ENCODE measurements around the gene CNOT1. TPM values are rescaled to one million over a fixed set of nuclear protein-coding genes. Genes with fewer than 3 reads are reported as not detected.
A peak's percentile ranks its signal among the peaks of the same experiment; 100 is the strongest.
"Not testable (repeated sequence)": the region's sequence is repeated elsewhere in the genome, so short reads cannot be mapped to it uniquely, and the experiment has no call there.

The CNOT1 gene
- 100 to 1,000 TPM; 201 to 204 (median 204) TPM for polyA plus RNA-seq (ENCODE audit: insufficient read length in 3 of 3)

DNA sequence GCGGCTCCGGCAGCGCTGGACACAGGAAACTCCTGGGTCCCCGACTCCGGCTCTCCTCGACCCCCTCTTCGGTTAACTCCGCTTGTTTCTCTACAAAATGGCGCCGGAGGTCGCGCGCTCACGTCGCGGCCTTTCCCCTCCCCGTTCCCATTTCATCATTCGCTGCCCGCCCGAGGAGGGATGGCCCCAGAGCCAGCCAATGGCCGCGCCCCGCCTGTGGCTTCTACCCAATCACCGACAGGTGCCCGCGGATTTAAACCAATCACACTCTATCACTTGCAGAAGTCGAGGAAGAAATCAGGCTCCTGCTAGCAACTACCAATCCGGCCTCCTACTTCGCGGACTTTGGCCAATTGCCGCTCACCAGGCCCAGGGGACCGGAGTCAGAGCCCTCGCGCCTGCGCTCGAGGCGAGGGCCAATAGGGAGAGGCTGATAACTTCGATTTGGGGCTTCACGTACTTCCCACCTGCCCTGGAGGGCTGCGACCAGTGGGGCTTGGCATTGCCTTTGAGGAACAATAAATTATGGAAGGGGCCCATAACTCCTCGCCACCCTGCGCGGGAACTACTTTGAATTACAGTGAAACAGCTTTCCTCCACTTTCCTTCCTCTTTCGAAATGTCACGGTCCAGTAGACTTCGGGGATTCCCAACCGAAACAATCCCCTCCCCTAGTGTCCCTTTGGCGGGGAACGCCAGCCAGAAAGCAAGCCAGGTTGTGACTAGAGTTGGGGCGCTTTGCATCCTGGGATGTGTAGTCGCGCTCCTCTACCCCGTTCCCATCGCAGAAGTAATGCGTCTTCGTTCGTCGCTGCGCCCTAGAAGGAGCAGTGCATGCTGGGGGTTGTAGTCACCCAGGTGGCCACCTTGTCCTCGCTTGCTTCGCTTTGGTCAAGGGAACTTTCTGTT is at the start of gene CNOT1:
TSS of gene CNOT1 (minus strand) at position 94 of the 908 bp plus-strand sequence. CDS start 30,489 bp downstream, outside the sequence.
- DNase-seq (ENCODE audit: low read depth in 3 of 3, low spot score in 2 of 3), result peak; percentile 96 to 98 (median 98)

DNA sequence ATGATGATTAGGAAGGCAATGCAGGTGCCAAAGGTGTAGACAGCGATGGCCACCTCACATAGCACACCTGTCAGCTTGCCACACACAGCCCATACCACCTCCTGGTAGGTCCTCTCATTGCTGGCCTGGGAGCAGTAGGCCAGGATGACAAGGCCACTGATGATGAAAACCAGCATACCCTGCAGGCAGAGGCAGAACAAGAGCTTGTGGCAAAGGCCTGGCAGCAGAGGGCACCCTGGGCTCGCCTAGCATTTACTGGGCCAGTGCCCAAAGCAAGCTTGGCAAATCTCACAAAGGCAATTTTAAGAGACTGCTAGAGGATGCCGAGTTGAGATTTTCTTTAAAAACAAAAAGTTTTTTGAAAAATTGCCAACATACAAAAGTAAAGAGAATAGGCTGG is 49.1 kb upstream of the CNOT1 start:
- DNase-seq (ENCODE audit: low read depth in 3 of 3, low spot score in 2 of 3), result no peak

DNA sequence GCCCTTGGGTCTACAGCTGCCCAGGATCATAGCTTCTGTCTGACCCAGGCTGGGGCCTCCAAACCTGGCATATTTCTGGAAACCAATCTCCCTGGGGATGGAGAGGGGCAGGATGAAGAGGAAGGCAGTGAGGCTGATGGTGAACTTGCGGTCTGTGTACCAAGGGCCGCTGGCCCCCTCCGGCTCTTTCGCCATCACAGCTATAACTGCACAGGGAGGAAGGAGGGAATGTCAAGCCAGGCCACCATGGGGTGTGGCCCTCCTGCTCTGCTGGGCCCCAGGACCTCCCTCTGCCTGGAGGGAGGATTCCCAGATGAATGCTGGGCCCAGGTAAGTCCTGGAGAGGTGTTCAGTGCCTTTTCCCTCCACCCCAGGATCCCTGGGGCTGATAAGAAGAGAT is 48.6 kb upstream of the CNOT1 start:
- DNase-seq (ENCODE audit: low read depth in 3 of 3, low spot score in 2 of 3), result no peak

DNA sequence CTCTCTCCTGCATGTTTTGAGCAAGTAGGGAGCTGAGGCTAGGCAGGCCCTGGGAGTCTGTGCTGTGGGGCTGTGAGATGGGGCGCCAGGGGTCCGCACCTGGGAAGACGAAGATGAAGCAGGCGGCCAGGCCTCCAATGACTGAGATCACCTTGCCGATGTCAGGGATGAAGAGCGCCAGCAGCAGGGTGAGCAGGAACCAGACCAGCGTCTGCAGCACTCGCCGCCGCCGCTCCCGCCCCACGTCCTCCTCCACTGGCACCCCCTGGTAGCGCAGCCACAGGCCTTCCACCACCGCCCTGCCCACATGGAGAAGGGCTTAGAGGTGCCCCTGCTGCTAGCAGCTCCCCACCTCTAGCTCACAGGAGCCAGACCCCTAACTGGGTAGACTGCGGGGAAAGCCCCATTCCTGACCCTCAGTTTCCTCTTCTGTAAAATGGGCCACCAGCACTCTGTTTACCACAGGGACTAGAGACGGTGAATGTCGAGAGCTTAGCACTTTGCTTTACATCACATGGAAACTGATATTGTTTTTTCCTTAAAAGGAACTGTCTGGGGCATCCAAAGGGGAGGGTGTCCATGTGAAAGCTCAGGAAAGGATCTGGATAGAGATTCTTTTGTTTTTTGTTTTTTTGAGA is 41.4 kb upstream of the CNOT1 start:
- DNase-seq (ENCODE audit: low read depth in 3 of 3, low spot score in 2 of 3), result no peak

DNA sequence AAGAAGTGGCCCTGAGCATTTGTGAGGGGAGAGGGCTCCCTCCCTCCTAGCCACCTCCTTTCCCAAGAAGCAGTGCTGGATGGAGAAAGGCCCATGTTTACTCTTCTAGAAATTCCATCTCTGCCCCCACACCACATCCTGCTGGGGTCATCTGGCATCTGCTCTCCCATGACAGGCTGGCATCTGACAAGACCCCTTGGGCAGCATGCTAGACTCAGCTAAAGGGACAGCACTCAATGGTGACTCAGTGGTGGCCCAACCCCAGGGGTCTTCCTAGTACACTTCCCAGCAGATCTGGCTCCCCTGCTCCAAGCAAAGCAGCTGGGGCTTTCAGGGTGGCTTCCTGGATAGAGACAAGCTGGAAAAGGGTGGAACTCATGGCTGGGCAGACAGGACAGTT is 40.6 kb upstream of the CNOT1 start:
- no peak for DNase-seq (ENCODE audit: low read depth in 3 of 3, low spot score in 2 of 3)

DNA sequence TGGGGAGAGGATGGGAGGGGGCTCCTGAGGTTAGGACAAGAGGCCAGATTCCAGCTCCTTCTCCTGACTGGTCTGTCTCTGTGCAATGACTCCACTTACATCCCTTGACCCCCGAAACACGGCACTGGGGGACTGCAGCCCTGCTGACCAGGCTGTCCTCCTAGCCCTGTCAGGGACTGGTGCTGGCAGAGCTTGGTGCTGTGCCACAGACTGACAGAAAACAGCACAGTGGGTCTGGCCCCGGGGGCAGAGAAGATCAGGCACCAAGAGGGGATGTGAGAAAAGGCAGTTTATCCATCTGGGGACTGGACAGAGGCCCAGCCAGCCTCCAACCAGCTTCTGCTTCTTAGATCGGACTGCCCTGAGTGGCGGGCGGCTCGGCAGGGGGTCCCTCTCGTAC is 35.6 kb upstream of the CNOT1 start:
- DNase-seq (ENCODE audit: low read depth in 3 of 3, low spot score in 2 of 3), result no peak

DNA sequence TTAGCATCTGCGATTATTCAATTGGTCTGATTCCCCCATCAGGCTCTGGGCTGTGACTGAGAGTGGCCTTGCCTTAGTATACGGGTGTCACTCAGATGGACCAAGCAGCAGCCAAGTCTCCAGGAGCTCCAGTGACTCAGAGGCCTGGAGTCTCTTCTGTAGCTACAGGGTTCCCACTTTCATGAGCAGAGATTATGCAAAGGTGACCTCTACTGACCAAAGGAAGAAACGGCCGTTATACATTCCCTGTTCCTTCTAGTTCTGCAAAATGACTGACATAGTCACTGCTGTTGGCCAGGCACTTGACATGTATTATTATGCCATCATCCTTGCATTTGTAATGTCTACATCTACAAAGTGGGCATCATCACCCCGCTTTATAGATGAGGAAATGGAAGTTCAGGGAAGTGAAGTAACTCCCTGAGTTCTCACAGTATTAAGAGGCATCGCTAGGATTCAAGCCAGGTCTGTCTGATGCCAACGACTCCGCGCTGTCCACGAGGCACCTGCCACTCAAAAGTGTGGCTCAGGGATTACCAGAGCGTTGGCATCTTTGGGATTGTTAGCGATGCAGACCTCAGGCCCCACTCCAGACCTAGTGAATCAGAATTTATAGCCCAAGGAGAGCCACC is 31.7 kb upstream of the CNOT1 start:
- peak in 2 of 3 donors; percentile 32 to 62 for DNase-seq (ENCODE audit: low read depth in 3 of 3, low spot score in 2 of 3)

DNA sequence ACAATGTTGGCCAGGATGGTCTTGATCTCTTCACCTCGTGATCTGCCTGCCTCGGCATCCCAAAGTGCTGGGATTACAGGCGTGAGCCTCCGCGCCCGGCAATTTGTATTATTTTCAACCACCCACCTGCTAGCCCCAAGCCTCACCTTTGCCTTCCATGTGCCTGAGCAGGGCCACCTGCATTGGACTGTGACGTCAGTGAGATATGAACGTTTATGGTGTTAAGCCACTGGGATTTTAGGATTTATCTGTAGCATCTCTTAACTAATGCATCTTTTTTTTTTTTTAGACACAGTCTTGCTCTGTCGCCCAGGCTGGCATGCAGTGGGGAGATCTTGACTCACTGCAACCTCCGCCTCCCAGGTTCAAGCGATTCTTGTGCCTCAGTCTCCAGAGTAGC is 30.3 kb upstream of the CNOT1 start:
- DNase-seq (ENCODE audit: low read depth in 3 of 3, low spot score in 2 of 3), result not testable (repeated sequence)

DNA sequence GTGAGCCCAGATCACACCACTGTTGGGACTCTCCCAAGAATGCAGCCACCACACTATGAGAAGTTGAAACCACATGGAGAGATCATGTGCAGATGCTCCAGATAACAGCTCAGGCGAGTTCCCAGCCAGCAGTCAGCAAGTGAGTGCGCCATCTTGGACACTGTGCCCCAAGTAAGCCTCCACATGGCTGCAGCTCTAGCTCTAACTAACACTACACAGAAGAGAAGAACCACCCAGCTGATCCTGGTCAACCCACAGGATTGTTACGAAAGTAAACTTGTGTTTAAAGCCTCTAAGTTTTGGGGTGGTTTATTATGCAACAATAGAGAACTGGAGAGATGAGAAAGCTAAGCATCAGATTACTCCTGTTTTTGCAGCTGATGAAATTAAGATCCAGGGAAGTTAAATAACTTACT is 29.2 kb upstream of the CNOT1 start:
- DNase-seq (ENCODE audit: low read depth in 3 of 3, low spot score in 2 of 3), result no peak

DNA sequence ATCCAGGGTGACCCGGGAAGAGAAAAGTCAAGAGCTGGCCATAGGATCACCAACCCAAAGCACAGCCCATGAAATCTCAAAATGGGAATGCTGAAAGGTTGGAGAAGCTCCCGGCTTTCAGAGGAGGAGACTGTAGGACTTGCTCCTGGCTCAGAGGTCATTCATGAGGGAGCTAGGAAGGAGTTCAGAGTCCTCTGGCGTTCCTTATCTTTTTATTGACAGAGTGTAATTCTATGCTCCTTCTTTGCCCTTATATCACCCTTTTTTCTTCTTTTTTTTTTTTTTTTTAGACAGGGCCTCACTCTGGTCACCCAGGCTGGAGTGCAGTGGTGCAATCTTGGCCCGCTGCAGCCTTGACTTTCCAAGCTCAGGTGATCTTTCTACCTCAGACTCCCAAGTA is 27.3 kb upstream of the CNOT1 start:
- DNase-seq (ENCODE audit: low read depth in 3 of 3, low spot score in 2 of 3), result no peak

DNA sequence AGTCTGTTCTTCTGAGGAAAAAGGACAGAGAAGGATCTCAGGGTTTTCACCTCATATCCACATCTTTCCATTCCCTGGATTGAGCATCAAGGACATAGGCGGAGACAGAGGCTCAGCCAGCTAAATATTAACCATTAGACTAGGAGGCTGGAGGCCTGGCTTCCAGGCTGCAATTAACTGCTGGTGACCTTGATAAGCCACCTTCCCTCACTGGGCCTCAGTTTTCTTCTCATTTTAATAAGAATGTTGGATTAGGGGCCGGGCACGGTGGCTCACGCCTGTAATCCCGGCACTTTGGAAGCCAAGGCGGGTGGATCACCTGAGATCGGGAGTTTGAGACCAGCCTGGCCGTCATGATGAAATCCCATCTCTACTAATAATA is 25.6 kb upstream of the CNOT1 start:
- DNase-seq (ENCODE audit: low read depth in 3 of 3, low spot score in 2 of 3), result no peak

DNA sequence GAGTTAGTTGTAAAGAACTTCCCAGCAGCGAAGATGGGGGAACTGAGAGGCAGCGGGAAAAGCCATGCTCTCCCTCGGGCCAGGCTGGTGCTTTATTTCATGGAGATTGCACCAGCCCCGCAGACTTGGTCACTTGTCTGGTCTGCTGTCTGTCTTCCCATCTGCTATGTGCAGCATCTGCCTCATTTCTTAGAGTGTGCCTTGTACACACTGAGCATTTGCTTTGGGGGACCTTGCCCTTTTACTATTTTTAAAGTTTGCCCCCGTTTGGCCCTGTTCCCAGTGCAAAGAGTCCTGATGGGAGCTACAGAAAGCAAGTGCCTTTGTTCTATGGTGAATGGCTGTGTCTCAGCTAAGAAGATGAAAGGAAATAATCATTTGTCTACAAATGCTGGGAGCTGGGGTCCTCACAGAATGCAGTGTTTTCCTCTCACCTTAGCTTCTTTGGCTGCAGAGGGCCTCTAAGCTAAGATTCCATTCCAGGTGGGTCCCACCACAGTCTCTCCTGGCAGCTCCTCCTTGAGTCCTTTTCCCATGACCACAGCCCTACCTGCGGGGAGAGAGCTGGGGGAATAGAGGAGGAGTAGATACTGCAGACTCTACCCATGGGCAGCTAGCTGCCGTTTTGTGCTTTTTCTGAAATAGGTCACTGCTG is 25.1 kb upstream of the CNOT1 start:
- DNase-seq (ENCODE audit: low read depth in 3 of 3, low spot score in 2 of 3), result no peak

DNA sequence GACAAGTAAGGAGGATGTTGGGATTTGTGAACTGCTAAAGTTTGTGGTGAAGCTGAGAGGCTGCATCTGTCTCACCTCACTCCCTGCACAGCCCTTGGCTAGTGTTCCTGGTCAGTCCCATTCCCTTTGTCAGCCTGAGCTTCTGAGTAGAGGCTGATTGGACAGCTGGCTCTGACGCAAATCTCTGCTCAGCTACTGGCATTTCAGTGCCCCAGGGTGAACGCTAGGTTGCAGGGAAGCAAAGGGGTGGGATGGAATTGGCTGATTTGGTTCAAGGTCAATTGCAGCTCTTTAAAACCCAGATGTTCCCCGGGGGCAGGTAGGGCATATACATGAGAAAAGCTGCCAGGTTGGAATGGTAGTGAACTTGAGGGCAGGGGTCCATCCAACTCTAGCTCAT is 23.1 kb upstream of the CNOT1 start:
- DNase-seq (ENCODE audit: low read depth in 3 of 3, low spot score in 2 of 3), result no peak

DNA sequence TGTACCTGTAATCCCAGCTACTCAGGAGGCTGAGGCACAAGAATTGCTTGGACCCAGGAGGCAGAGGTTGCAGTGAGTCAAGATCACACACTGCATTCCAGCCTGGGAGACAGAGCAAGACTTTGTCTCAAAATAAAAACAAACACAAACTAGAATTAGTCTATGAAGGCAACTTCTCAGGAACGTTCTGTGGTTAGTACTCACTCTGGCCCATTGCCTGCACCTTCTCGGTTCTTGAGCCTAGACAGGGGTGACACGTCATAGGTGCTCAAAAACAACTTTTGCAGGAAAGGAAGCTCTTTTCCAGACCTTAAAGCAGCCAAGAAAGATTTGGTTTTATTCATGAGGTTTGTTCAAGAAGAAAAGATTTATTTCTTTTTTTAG is 22.3 kb upstream of the CNOT1 start:
- no peak for DNase-seq (ENCODE audit: low read depth in 3 of 3, low spot score in 2 of 3)

DNA sequence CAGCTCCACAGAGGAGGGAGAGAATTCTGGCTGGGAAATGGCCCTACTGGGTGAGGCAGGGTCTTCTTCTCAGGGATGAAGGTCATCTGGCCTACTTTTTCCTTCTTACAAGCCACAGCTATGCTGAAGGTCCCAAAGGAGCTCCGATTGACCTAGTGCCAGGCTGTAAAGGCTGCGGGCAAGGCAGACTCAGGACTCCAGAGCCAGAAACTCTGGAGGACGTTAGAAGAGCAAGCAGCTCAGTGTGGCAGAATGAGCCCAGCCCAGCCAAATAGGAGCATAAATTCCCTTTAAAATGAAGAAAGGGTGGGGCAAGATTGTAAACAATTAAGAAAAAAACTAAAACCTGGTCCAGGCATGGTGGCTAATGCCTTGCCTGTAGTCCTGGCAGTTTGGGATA is 20.1 kb upstream of the CNOT1 start:
- DNase-seq (ENCODE audit: low read depth in 3 of 3, low spot score in 2 of 3), result no peak

DNA sequence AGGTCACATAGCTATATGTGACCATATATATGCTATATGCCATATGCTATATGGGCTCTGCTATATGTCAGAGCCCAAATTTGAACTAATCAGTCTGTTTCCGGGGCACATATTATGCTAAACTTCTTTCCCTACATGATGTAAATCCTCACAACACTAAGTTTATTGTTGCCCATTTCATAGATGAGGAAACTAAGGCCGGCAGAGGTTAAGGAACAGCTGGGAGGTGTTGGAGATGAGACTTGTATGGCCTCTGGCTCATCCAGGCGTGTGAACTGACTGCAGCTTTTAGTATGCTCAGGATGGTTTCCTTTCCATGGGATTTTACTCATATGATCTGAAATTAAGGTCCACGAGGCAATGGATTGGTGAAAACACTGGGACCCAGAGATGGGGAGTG is 17.5 kb upstream of the CNOT1 start:
- no peak for DNase-seq (ENCODE audit: low read depth in 3 of 3, low spot score in 2 of 3)

DNA sequence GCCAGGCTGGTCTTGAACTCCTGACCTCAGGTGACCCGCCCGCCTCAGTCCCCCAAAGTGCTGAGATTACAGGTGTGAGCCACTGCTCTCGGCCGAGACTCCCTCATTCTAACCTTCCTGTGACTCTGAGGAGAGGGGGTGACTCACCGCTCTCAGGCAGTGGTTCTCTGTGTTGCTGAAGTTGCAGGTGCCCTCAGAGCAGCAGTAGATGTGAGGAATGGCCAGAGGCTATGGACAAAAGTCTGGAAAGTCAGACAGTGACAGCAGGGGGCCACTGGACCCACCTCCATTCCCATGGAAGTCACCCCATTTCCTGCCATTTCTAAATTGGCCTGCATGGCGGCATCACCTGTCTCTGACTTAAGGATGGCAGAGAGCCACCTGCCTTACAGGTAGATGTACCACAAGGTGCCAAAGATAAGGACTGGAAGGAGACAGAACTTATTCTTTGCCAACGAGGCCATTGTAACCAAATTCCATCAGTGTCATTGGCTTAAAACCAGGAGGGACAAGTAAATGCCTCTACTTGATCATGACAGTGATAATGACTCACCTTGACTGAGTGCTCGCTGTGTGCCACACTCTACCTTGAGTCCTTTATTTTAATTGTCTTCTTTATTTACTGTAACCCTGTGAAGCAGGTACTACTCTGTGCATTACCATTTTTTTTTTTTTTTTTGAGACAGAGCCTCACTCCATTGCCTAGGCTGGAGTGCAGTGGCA is 15.3 kb upstream of the CNOT1 start:
- no peak for DNase-seq (ENCODE audit: low read depth in 3 of 3, low spot score in 2 of 3)

DNA sequence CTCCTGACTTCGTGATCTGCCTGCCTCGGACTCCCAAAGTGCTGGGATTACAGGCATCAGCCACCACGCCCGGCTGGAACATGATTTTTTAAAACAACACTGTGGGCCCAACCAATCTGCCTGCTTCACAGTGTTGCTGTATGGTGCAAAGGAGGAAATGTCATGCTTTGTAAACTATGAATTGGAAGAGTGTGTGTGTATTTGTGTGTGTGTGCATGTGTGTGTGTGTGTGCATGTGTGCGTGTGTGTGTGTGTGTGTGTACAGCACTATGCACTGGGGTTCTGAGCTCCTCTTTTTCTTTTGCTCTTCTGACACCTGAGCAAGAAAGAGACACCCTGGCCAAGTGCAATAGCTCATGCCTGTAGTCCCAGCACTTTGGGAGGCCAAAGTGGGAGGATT is 14.5 kb upstream of the CNOT1 start:
- no peak for DNase-seq (ENCODE audit: low read depth in 3 of 3, low spot score in 2 of 3)

DNA sequence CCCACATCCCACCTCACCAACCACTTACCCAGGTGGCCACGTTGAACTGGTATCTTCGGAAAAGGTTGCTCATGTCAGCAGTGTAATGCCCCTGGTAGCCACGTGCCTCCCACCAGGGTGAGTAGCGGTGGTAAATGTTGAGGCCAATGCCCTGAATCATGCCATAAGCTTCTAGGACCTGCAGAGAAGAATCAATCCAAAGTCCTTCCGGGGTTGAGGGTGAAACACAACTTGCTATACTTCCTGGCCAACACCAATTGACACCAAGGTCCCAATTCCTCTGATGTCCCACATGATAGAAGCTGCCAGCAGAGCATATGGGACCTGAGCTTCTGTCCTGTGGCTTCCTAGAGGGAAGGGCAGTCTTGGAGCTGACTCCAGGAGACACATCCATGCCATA is 11.3 kb upstream of the CNOT1 start:
- DNase-seq (ENCODE audit: low read depth in 3 of 3, low spot score in 2 of 3), result no peak

DNA sequence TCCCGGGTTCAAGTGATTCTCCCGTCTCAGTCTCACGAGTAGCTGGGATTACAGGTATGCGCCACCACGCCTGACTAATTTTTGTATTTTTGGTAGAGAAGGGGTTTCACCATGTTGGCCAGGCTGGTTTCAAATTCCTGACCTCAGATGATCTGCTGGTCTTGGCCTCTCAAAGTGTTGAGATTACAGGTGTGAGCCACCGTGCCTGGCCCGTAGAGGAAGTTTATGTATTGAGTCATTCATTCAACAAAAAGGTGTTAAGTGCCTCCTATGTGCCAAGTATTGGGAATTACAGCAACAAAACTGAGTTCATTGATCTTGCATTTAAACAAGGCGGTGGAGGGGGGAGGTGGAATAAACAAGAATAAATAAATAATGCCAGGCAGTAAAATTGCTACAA is 10.2 kb upstream of the CNOT1 start:
- no peak for DNase-seq (ENCODE audit: low read depth in 3 of 3, low spot score in 2 of 3)

DNA sequence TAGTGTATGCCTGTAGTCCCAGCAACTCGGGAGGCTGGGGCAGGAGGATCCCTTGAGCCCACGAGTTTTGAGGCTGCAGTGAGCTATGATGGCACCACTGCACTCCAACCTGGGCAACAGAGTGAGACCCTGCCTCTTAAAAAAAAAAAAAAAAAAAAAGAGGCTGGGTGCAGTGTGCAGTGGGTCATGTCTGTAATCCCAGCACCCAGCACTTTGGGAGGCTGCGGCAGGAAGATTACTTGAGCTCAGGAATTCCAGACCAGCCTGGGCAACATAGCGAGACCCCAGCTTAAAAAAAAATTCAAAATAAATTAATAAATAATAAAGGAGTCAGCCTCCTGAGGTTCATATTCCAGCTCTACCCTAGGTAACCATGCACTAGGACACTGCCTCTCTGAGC is 9.6 kb upstream of the CNOT1 start:
- no peak for DNase-seq (ENCODE audit: low read depth in 3 of 3, low spot score in 2 of 3)
